Left lung (tissue), 10 donors: ENCODE data around the gene NKX6-1. TPM values are rescaled to one million over a fixed set of nuclear protein-coding genes. Genes with fewer than 3 reads are reported as not detected.

Source experiments
- ATAC-seq: fragments of 200-7000 bp; cut with Tn5 transposase; one replicate; pipeline ENCODE4 v1.9.1; 2020; ENCODE audit warnings: moderate library complexity
- DNase-seq, 4 donors: peaks; one replicate each; pipeline ENCODE4 v3.0.0-alpha.2; 2013 to 2020
- H3K27ac ChIP-seq, 2 donors: fragments of 200-600 bp; sonication (generic) in 1 of 2; one replicate each; pipeline versions ENCODE4 v1.5.0 to v1.8.0; 2020 to 2021
- H3K27me3 ChIP-seq, 2 donors: fragments of 200-600 bp; sonication (generic) in 1 of 2; one replicate each; pipeline versions ENCODE4 v1.5.0 to v1.8.0; 2020 to 2021
- H3K36me3 ChIP-seq, 2 donors: fragments of 200-600 bp; sonication (generic) in 1 of 2; one replicate each; pipeline versions ENCODE4 v1.5.0 to v1.8.0; 2020 to 2021
- H3K4me1 ChIP-seq, 2 donors: fragments of 200-600 bp; one replicate each; pipeline ENCODE4 v1.8.0; 2021
- H3K4me3 ChIP-seq, 2 donors: fragments of 200-600 bp; sonication (generic) in 1 of 2; one replicate each; pipeline versions ENCODE4 v1.5.0 to v1.8.0; 2020 to 2021; ENCODE audit warnings: mild to moderate bottlenecking in 1 of 2
- H3K9me3 ChIP-seq, 2 donors: fragments of 200-600 bp; sonication (generic) in 1 of 2; one replicate each; pipeline versions ENCODE4 v1.5.0 to v1.8.0; 2020 to 2021
- intact Hi-C, 2 donors: fragments of 100-400 bp; cut with DNase I; formaldehyde crosslinking; loops; one replicate each; pipeline versions ENCODE4 v1.11.2 to v1.14.2; 2022
- polyA plus RNA-seq, 6 donors: library from polyadenylated mRNA; unstranded; fragments of 120-200 nt; gene quantifications; one replicate each; pipeline ENCODE4 v1.2.1, GENCODE V29; 2013; ENCODE audit not compliant: insufficient read length in 6 of 6
- total RNA-seq, 2 donors: library from RNA; stranded (reverse); fragmentation: NEBNext Ultra II Directional; extraction: Animal tissue kit (Norgen Biotek cat#: 25700); gene quantifications; one replicate each; pipeline ENCODE4 v1.2.1, GENCODE V29; 2021
- TF ChIP-seq, protein P1 (sequence below), 2 donors: fragments of 200-600 bp; sonication (generic) in 1 of 2; IDR thresholded peaks; one replicate each; pipeline versions ENCODE4 v1.5.0 to v1.8.0; 2021; ENCODE audit warnings: antibody characterized with exemption in 2 of 2
- donor health status: DM: no; HTN: yes; CAD: no.
- donor health status: DM: no; HTN: no; CAD: no.

NKX6-1 gene
- total and polyA plus RNA-seq, 8 donors, result 0.07 to 0.21 (median 0.08) TPM; not detected in 5

DNA sequence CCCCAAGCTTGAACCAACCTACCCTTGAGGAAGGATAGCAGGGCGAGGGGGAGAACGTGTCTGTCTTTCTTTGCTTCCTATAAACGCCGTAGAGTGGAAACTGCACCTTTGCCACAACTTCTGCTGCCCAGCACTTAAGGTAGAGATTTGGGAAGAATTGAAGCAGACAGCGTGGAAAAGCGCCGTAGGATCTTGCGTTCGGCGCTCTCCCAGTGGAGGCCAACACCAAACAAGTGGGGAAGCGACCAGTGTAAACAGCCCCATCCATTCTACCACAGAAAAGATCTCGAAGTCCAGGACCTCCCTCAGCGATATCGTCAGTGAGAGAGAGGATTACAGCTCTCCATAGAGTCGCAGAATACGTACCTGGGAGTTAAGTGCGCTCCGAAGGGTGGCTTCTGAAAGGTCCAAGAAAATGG, 3.9 kb upstream of the NKX6-1 start:
- peaks cover 15 to 18% of the 10 kb centered on the region in 2 donors for H3K4me1 ChIP-seq
- no peak overlapping the region for H3K27ac ChIP-seq
- peaks cover 92 to 100% of the 10 kb centered on the region in 2 donors for H3K27me3 ChIP-seq
- H3K4me3 ChIP-seq, result no peak overlapping the region
- TF ChIP-seq, protein P1, sequence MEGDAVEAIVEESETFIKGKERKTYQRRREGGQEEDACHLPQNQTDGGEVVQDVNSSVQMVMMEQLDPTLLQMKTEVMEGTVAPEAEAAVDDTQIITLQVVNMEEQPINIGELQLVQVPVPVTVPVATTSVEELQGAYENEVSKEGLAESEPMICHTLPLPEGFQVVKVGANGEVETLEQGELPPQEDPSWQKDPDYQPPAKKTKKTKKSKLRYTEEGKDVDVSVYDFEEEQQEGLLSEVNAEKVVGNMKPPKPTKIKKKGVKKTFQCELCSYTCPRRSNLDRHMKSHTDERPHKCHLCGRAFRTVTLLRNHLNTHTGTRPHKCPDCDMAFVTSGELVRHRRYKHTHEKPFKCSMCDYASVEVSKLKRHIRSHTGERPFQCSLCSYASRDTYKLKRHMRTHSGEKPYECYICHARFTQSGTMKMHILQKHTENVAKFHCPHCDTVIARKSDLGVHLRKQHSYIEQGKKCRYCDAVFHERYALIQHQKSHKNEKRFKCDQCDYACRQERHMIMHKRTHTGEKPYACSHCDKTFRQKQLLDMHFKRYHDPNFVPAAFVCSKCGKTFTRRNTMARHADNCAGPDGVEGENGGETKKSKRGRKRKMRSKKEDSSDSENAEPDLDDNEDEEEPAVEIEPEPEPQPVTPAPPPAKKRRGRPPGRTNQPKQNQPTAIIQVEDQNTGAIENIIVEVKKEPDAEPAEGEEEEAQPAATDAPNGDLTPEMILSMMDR (IDR thresholded peaks at IDR 0.05), result no peak
- DNase-seq, result no peak
- intact Hi-C loops, result loop anchor here in 1 of 2 donors (10.0 kb wide), 1 partner anchor 858 kb away; no protein-coding TSS in a partner anchor
- no peak for ATAC-seq
- no peaks in the 10 kb centered on the region for H3K9me3 ChIP-seq
- H3K36me3 ChIP-seq, result no peaks in the 10 kb centered on the region

GRCh38 chr4:84502333-84502954, 3.4 kb upstream of the NKX6-1 start:
- DNase-seq, result no peak
- TF ChIP-seq, protein P1 (IDR thresholded peaks at IDR 0.05), result no peak
- H3K9me3 ChIP-seq, result no peaks in the 10 kb centered on the region
- H3K36me3 ChIP-seq, result no peaks in the 10 kb centered on the region
- H3K4me3 ChIP-seq, result no peak overlapping the region
- intact Hi-C loops, result loop anchor here in 1 of 2 donors (10.0 kb wide), 1 partner anchor 858 kb away; no protein-coding TSS in a partner anchor
- no peak for ATAC-seq
- peaks cover 18 to 23% of the 10 kb centered on the region in 2 donors for H3K4me1 ChIP-seq
- no peak overlapping the region for H3K27ac ChIP-seq
- H3K27me3 ChIP-seq, result peaks cover 97 to 100% of the 10 kb centered on the region in 2 donors

- ATAC-seq (no peak), DNase-seq (peak in 1 of 4 donors; percentile 67)
- TF ChIP-seq, protein P1 (IDR thresholded peaks at IDR 0.05), result no peak
- peaks cover 97 to 100% of the 10 kb centered on the region in 2 donors for H3K27me3 ChIP-seq
- peaks cover 18 to 29% of the 10 kb centered on the region in 2 donors for H3K4me1 ChIP-seq
- no peaks in the 10 kb centered on the region for H3K36me3 ChIP-seq
- no peaks in the 10 kb centered on the region for H3K9me3 ChIP-seq
- no peak overlapping the region for H3K4me3 ChIP-seq
- H3K27ac ChIP-seq, result no peak overlapping the region
- intact Hi-C loops, result loop anchor here in 1 of 2 donors (10.0 kb wide), 1 partner anchor 857 kb away; no protein-coding TSS in a partner anchor
Measured at GRCh38 chr4:84501721-84502267, 2.7 kb upstream of the NKX6-1 start.

GRCh38 chr4:84501202-84501503, 2.1 kb upstream of the NKX6-1 start:
- Histone ChIP-seq H3K4me1 (peaks cover 18 to 34% of the 10 kb centered on the region in 2 donors), H3K36me3 (no peaks in the 10 kb centered on the region), H3K27me3 (peaks cover 98 to 100% of the 10 kb centered on the region in 2 donors), H3K27ac (no peak overlapping the region), H3K9me3 (no peaks in the 10 kb centered on the region), H3K4me3 (no peak overlapping the region)
- TF ChIP-seq, protein P1 (IDR thresholded peaks at IDR 0.05), result no peak
- ATAC-seq, result no peak
- intact Hi-C loops, result loop anchor here in 1 of 2 donors (10.0 kb wide), 1 partner anchor 856 kb away; no protein-coding TSS in a partner anchor
- DNase-seq, result no peak
